ENCODE measurements around the gene PGAP6. TPM values are rescaled to one million over a fixed set of nuclear protein-coding genes. Genes with fewer than 3 reads are reported as not detected.
"Not testable (repeated sequence)": the region's sequence is repeated elsewhere in the genome, so short reads cannot be mapped to it uniquely, and the experiment has no call there.

PGAP6 gene
- total RNA-seq, 1 experiment from 2014 or later: 128 TPM

DNA sequence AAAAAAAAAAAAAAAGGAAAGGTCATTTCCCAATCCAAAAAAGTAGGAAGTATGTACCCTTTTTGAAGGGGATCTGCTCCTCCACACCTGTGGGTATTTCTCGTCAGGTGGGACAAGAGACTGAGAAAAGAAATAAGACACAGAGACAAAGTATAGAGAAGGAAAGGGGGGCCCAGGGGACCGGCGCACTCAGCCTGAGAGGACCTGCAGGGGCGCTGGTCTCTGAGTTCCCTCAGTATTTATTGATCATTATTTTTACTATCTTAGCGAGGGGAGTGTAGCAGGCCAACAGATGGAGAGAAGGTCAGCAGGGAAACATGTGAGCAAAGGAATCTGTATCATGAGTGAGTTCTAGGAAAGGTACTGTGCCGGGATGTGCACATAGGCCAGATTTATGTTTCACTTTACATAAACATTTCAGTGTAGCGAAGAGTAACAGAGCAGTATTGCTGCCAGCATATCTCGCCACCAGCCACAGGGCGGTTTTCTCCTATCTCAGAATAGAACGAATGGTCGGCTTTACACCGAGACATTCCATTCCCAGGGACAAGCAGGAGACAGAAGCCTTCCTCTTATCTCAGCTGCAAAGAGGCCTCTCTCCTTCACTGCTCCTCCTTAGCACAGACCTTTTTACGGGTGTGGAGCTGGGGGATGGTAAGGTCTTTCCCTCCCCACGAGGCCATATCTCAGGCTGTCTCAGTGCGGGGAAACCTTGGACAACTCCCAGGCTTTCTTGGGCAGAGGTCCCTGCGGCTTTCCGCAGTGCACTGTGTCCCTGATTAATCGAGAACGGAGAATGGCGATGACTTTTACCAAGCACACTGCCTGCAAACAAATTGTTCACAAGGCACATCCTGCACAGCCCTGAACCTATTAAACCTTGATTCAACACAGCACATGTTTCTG lies 6.2 kb upstream of the PGAP6 start:
- POLR2A ChIA-PET; H3K9me3 ChIP-seq (ENCODE audit: control insufficient read depth, insufficient read depth, low read depth, low read length); DNase-seq (ENCODE audit: low read depth, low spot score); in situ Hi-C loops (cut with HindIII; ENCODE audit: low pct_unique_long_range_greater_than_20kb, low sequenced_read_pairs); H3K27me3 ChIP-seq (ENCODE audit: control insufficient read depth, insufficient read depth, low read length); H3K36me3 ChIP-seq (ENCODE audit: control insufficient read depth, insufficient read depth, low read length); CTCF ChIA-PET; ATAC-seq; BruUV-seq (replicated peaks): not testable (repeated sequence)
- Histone ChIP-seq H3K27ac (ENCODE audit: low read length) (peak overlapping the region; percentile 77), H3K4me1 (ENCODE audit: control insufficient read depth, insufficient read depth, low read length) (peaks cover 39% of the 10 kb centered on the region), H3K4me3 (ENCODE audit: low read depth in 2 of 2, low read length in 2 of 2) (peak overlapping the region in 1 of 2 experiments; percentile 31; a peak in 2 of 4 replicates)
- intact Hi-C loops (cut with micrococcal nuclease; ENCODE audit: unreplicated experiment): loop anchor here (5.0 kb wide), 1 partner anchor 119 kb away; no protein-coding TSS in a partner anchor
- TF ChIP-seq CTCF (IDR thresholded peaks at IDR 0.05): peak; percentile 50

GRCh38 chr16:386641-387156 lies 4.9 kb upstream of the PGAP6 start:
- Histone ChIP-seq H3K36me3 (ENCODE audit: control insufficient read depth, insufficient read depth, low read length) (no peaks in the 10 kb centered on the region), H3K4me1 (ENCODE audit: control insufficient read depth, insufficient read depth, low read length) (peaks cover 43% of the 10 kb centered on the region), H3K27me3 (ENCODE audit: control insufficient read depth, insufficient read depth, low read length) (no peaks in the 10 kb centered on the region), H3K9me3 (ENCODE audit: control insufficient read depth, insufficient read depth, low read depth, low read length) (no peaks in the 10 kb centered on the region), H3K27ac (ENCODE audit: low read length) (peak overlapping the region; percentile 80), H3K4me3 (ENCODE audit: low read depth in 2 of 2, low read length in 2 of 2) (no peak overlapping the region)
- DNase-seq (ENCODE audit: low read depth, low spot score): no peak
- ChIA-PET POLR2A (interaction anchor here (0.7 to 0.9 kb wide), 3 partner anchors 30 to 213 kb away, joined by 3 to 8 read pairs (median 4); no protein-coding TSS in a partner anchor), CTCF (interaction anchor here (0.6 to 0.7 kb wide), 3 partner anchors 10 to 102 kb away, joined by 9 to 13 read pairs (median 9); no protein-coding TSS in a partner anchor)
- in situ Hi-C loops (cut with HindIII; ENCODE audit: low pct_unique_long_range_greater_than_20kb, low sequenced_read_pairs) (no loop called here), intact Hi-C loops (cut with micrococcal nuclease; ENCODE audit: unreplicated experiment) (loop anchor here (5.0 kb wide), 1 partner anchor 121 kb away; no protein-coding TSS in a partner anchor)
- no TSS peak for BruUV-seq (replicated peaks)
- ATAC-seq: no peak
- TF ChIP-seq, protein P1, sequence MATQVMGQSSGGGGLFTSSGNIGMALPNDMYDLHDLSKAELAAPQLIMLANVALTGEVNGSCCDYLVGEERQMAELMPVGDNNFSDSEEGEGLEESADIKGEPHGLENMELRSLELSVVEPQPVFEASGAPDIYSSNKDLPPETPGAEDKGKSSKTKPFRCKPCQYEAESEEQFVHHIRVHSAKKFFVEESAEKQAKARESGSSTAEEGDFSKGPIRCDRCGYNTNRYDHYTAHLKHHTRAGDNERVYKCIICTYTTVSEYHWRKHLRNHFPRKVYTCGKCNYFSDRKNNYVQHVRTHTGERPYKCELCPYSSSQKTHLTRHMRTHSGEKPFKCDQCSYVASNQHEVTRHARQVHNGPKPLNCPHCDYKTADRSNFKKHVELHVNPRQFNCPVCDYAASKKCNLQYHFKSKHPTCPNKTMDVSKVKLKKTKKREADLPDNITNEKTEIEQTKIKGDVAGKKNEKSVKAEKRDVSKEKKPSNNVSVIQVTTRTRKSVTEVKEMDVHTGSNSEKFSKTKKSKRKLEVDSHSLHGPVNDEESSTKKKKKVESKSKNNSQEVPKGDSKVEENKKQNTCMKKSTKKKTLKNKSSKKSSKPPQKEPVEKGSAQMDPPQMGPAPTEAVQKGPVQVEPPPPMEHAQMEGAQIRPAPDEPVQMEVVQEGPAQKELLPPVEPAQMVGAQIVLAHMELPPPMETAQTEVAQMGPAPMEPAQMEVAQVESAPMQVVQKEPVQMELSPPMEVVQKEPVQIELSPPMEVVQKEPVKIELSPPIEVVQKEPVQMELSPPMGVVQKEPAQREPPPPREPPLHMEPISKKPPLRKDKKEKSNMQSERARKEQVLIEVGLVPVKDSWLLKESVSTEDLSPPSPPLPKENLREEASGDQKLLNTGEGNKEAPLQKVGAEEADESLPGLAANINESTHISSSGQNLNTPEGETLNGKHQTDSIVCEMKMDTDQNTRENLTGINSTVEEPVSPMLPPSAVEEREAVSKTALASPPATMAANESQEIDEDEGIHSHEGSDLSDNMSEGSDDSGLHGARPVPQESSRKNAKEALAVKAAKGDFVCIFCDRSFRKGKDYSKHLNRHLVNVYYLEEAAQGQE (IDR thresholded peaks at IDR 0.05; ENCODE audit: insufficient read depth in 1 of 2, low read depth in 2 of 2, low read length in 1 of 2): no peak
- TF ChIP-seq CTCF (IDR thresholded peaks at IDR 0.05) (peak; percentile 29; the same call in 1 of the 2 replicates), TCF7L2 (IDR thresholded peaks at IDR 0.05; ENCODE audit: low read depth, low read length) (no peak)
